Measurements from ENCODE around the gene TSLP. TPM values are rescaled to one million over a fixed set of nuclear protein-coding genes. Genes with fewer than 3 reads are reported as not detected.
A peak's percentile ranks its signal among the peaks of the same experiment; 100 is the strongest.

The TSLP gene
- total RNA-seq, 2 experiments from 2014 or later = 0.99 to 1.1 TPM

- peaks cover 56% of the 10 kb centered on the region for H3K27me3 Mint-ChIP-seq
- no peak overlapping the region for H3K4me3 Mint-ChIP-seq
- DNase-seq = no peak
These were observed 4.0 kb downstream of the TSLP start for GRCh38 chr5:111075520-111075919.

GRCh38 chr5:111076091-111076490, 4.6 kb downstream of the TSLP start:
- Mint-ChIP-seq H3K36me3 (peaks cover 2% of the 10 kb centered on the region), H3K27me3 (peaks cover 52% of the 10 kb centered on the region), H3K27ac (no peak overlapping the region), H3K4me3 (no peak overlapping the region), H3K4me1 (peaks cover 30% of the 10 kb centered on the region), H3K9me3 (no peaks in the 10 kb centered on the region)
- no peak for DNase-seq

More at GRCh38 chr5:111075520-111075919, 4.0 kb downstream of the TSLP start:
- Mint-ChIP-seq H3K27ac (peak overlapping the region; percentile 47), H3K9me3 (no peaks in the 10 kb centered on the region), H3K36me3 (peaks cover 2% of the 10 kb centered on the region), H3K4me1 (peaks cover 35% of the 10 kb centered on the region)

- Mint-ChIP-seq H3K9me3 (peaks cover 1% of the 10 kb centered on the region), H3K4me1 (peaks cover 22% of the 10 kb centered on the region), H3K27ac (no peak overlapping the region), H3K27me3 (peaks cover 46% of the 10 kb centered on the region), H3K4me3 (no peak overlapping the region), H3K36me3 (peaks cover 2% of the 10 kb centered on the region)
- no peak for DNase-seq
These were observed 6.2 kb downstream of the TSLP start for GRCh38 chr5:111077678-111078077.

GRCh38 chr5:111079846-111080245, 8.3 kb downstream of the TSLP start:
- H3K9me3 Mint-ChIP-seq = peaks cover 2% of the 10 kb centered on the region
- H3K27ac Mint-ChIP-seq = no peak overlapping the region
- H3K4me1 Mint-ChIP-seq = peaks cover 8% of the 10 kb centered on the region
- DNase-seq = no peak
- H3K27me3 Mint-ChIP-seq = peaks cover 45% of the 10 kb centered on the region
- no peak overlapping the region for H3K4me3 Mint-ChIP-seq
- no peaks in the 10 kb centered on the region for H3K36me3 Mint-ChIP-seq

GRCh38 chr5:111083323-111083722, 11.8 kb downstream of the TSLP start:
- Mint-ChIP-seq H3K27me3 (peaks cover 41% of the 10 kb centered on the region), H3K4me1 (no peaks in the 10 kb centered on the region), H3K27ac (no peak overlapping the region), H3K36me3 (no peaks in the 10 kb centered on the region), H3K4me3 (no peak overlapping the region), H3K9me3 (peaks cover 2% of the 10 kb centered on the region)
- DNase-seq = no peak

- Mint-ChIP-seq H3K4me1 (peaks cover 30% of the 10 kb centered on the region), H3K27ac (peak within 1 kb of the TSS; percentile 96), H3K9me3 (peaks cover 2% of the 10 kb centered on the region), H3K36me3 (peaks cover 33% of the 10 kb centered on the region), H3K27me3 (peaks cover 13% of the 10 kb centered on the region), H3K4me3 (peak within 1 kb of the TSS; percentile 88)
- peak; percentile 89 for DNase-seq
These were observed 20.7 kb downstream of the TSLP start, which contains the start of gene WDR36 for GRCh38 chr5:111092062-111092853. Gene WDR36, plus strand, starts transcription at chr5:111092348. Its CDS starts 109 bp downstream, at chr5:111092457.

GRCh38 chr5:111095982-111096381, 24.5 kb downstream of the TSLP start:
- Mint-ChIP-seq H3K36me3 (peaks cover 38% of the 10 kb centered on the region), H3K4me3 (no peak overlapping the region), H3K27me3 (peaks cover 2% of the 10 kb centered on the region), H3K4me1 (peaks cover 40% of the 10 kb centered on the region), H3K9me3 (peaks cover 2% of the 10 kb centered on the region), H3K27ac (no peak overlapping the region)
- DNase-seq = no peak

GRCh38 chr5:111099058-111099778, 27.7 kb downstream of the TSLP start:
- Mint-ChIP-seq H3K9me3 (no peaks in the 10 kb centered on the region), H3K4me1 (peaks cover 33% of the 10 kb centered on the region), H3K27ac (no peak overlapping the region), H3K36me3 (peaks cover 36% of the 10 kb centered on the region), H3K4me3 (no peak overlapping the region), H3K27me3 (no peaks in the 10 kb centered on the region)
- DNase-seq = no peak

- no peak for DNase-seq
- no peaks in the 10 kb centered on the region for H3K9me3 Mint-ChIP-seq
- H3K4me3 Mint-ChIP-seq = no peak overlapping the region
- H3K27me3 Mint-ChIP-seq = no peaks in the 10 kb centered on the region
- H3K4me1 Mint-ChIP-seq = peaks cover 10% of the 10 kb centered on the region
- H3K27ac Mint-ChIP-seq = peak overlapping the region; percentile 44
- H3K36me3 Mint-ChIP-seq = peaks cover 34% of the 10 kb centered on the region
These were observed 34.9 kb downstream of the TSLP start for GRCh38 chr5:111106320-111106948.

GRCh38 chr5:111107371-111107770, 35.9 kb downstream of the TSLP start:
- peaks cover 13% of the 10 kb centered on the region for H3K4me1 Mint-ChIP-seq
- no peaks in the 10 kb centered on the region for H3K27me3 Mint-ChIP-seq
- peaks cover 33% of the 10 kb centered on the region for H3K36me3 Mint-ChIP-seq
- no peak overlapping the region for H3K4me3 Mint-ChIP-seq
- no peak for DNase-seq
- H3K27ac Mint-ChIP-seq = no peak overlapping the region
- H3K9me3 Mint-ChIP-seq = no peaks in the 10 kb centered on the region

GRCh38 chr5:111111956-111112355, 40.4 kb downstream of the TSLP start:
- DNase-seq = no peak
- H3K4me1 Mint-ChIP-seq = peaks cover 18% of the 10 kb centered on the region
- no peak overlapping the region for H3K4me3 Mint-ChIP-seq
- peaks cover 22% of the 10 kb centered on the region for H3K36me3 Mint-ChIP-seq
- no peaks in the 10 kb centered on the region for H3K27me3 Mint-ChIP-seq
- no peaks in the 10 kb centered on the region for H3K9me3 Mint-ChIP-seq
- no peak overlapping the region for H3K27ac Mint-ChIP-seq

- H3K4me1 Mint-ChIP-seq = peaks cover 27% of the 10 kb centered on the region
- no peaks in the 10 kb centered on the region for H3K27me3 Mint-ChIP-seq
- peak overlapping the region; percentile 67 for H3K27ac Mint-ChIP-seq
- no peaks in the 10 kb centered on the region for H3K9me3 Mint-ChIP-seq
- DNase-seq = no peak
- H3K4me3 Mint-ChIP-seq = no peak overlapping the region
- H3K36me3 Mint-ChIP-seq = peaks cover 16% of the 10 kb centered on the region
These were observed 42.2 kb downstream of the TSLP start for GRCh38 chr5:111113678-111114077.

- Mint-ChIP-seq H3K27me3 (no peaks in the 10 kb centered on the region), H3K4me1 (peaks cover 35% of the 10 kb centered on the region), H3K9me3 (no peaks in the 10 kb centered on the region), H3K27ac (no peak overlapping the region), H3K4me3 (no peak overlapping the region), H3K36me3 (peaks cover 22% of the 10 kb centered on the region)
- no peak for DNase-seq
These were observed 43.7 kb downstream of the TSLP start for GRCh38 chr5:111115229-111115628.

- H3K36me3 Mint-ChIP-seq = peaks cover 26% of the 10 kb centered on the region
These were observed 45.0 kb downstream of the TSLP start for GRCh38 chr5:111116550-111116949.

GRCh38 chr5:111117136-111117535, 45.6 kb downstream of the TSLP start:
- Mint-ChIP-seq H3K4me1 (peaks cover 41% of the 10 kb centered on the region), H3K27ac (no peak overlapping the region), H3K4me3 (no peak overlapping the region), H3K27me3 (no peaks in the 10 kb centered on the region), H3K36me3 (peaks cover 30% of the 10 kb centered on the region), H3K9me3 (no peaks in the 10 kb centered on the region)
- no peak for DNase-seq

More at GRCh38 chr5:111116550-111116949, 45.0 kb downstream of the TSLP start:
- Mint-ChIP-seq H3K27me3 (no peaks in the 10 kb centered on the region), H3K9me3 (no peaks in the 10 kb centered on the region), H3K4me1 (peaks cover 39% of the 10 kb centered on the region), H3K4me3 (no peak overlapping the region), H3K27ac (no peak overlapping the region)
- DNase-seq = no peak
